HL-60 (cell line): ENCODE data around the gene COTL1.

ENCODE experiments used
- DNase-seq, 2 experiments: peaks; one replicate each; pipeline ENCODE4 v3.0.0-alpha.2; 2010 to 2020; ENCODE audit warnings: low read depth in 1 of 2, low spot score in 1 of 2
- H3K27ac ChIP-seq: fragments of 250-450 bp; sonication (Bioruptor Pico); replicated peaks from 2 replicates; pipeline ENCODE4 v1.5.1; 2020; ENCODE audit warnings: mild to moderate bottlenecking, moderate library complexity
- H3K27me3 ChIP-seq: fragments of 250-450 bp; sonication (Bioruptor Pico); 2 replicates; pipeline ENCODE4 v1.5.1; 2021; ENCODE audit warnings: mild to moderate bottlenecking, moderate library complexity; ENCODE audit not compliant: insufficient read depth, poor library complexity, severe bottlenecking
- H3K4me3 ChIP-seq: replicated peaks from 2 replicates; pipeline ENCODE4 v1.5.1; 2011; ENCODE audit warnings: mild to moderate bottlenecking, control low read depth, low read length; ENCODE audit not compliant: insufficient read depth
- CTCF ChIP-seq: IDR thresholded peaks from one replicate; pipeline ENCODE4 v1.5.1; 2011; ENCODE audit warnings: low read length, control low read depth, inconsistent platforms; ENCODE audit not compliant: insufficient read depth
- GABPA ChIP-seq: IDR thresholded peaks from 2 replicates; pipeline ENCODE4 v1.6.1; 2012; ENCODE audit warnings: low read depth
- POLR2AphosphoS5 ChIP-seq: IDR thresholded peaks from 2 replicates; pipeline ENCODE4 v1.6.1; 2012; ENCODE audit warnings: low read depth
- SPI1 ChIP-seq: IDR thresholded peaks from 2 replicates; pipeline ENCODE4 v1.6.1; 2012; ENCODE audit warnings: low read depth, mild to moderate bottlenecking, borderline replicate concordance
- long read RNA-seq: library from polyadenylated mRNA; unstranded; transcript quantifications from one replicate; pipeline ENCODE4 v2.0.0, GENCODE V29; 2020
- TF ChIP-seq, protein P1 (sequence below): IDR thresholded peaks from 2 replicates; pipeline ENCODE4 v1.6.1; 2012; ENCODE audit warnings: low read depth; ENCODE audit not compliant: insufficient replicate concordance

The COTL1 gene
- long read RNA-seq, transcript COTL1-201 (4 exons, 1,843 nt), result major isoform, 4,204 of 4,328 reads
- long read RNA-seq, partial matches to known transcripts, result 99 of 4,328 reads
- long read RNA-seq, other reads (novel, unspliced or antisense), result 23 of 4,328 reads

DNA sequence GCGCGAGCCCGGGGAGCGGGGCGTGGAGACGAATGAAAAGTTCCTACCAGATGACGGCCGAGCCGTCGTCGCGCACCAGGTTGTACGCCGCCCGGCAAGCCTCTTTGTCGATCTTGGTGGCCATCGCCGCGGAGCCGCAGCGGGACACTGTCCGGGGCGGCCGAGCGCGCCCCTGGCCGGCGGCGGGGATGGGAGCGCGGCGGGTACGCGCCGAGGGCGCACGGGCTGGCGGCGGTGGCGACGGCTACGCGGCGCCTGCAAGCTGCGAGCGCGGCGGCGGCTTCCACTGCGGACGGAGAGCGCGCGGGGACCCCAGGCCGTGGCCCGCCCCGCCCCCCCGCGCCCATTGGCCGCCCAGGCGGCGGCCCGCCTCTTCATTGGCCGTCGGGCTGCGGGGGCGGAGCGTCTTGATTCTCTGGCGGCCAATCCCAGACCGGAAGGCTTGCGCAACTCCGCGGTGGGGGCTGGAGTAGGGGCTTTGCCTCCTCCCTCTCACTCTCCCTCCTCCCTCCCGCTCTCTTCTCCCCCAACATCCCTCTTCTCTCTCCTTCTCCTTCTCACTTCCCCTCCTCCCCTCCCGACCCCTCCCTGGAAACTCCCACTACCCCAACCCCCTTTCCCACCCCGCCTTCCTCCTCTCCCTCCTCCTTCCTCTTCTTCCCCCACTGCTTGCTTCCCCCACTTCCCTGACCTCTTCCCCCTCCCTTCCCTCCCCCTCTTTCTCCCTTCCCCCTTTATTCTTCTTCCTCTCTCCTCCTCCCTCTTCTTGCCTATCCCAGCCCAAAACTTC is at the start of gene COTL1:
COTL1 (minus strand) TSS at position 288 of the 790 bp plus-strand sequence; CDS start at position 124, 164 bp downstream.
- TF ChIP-seq, protein P1, sequence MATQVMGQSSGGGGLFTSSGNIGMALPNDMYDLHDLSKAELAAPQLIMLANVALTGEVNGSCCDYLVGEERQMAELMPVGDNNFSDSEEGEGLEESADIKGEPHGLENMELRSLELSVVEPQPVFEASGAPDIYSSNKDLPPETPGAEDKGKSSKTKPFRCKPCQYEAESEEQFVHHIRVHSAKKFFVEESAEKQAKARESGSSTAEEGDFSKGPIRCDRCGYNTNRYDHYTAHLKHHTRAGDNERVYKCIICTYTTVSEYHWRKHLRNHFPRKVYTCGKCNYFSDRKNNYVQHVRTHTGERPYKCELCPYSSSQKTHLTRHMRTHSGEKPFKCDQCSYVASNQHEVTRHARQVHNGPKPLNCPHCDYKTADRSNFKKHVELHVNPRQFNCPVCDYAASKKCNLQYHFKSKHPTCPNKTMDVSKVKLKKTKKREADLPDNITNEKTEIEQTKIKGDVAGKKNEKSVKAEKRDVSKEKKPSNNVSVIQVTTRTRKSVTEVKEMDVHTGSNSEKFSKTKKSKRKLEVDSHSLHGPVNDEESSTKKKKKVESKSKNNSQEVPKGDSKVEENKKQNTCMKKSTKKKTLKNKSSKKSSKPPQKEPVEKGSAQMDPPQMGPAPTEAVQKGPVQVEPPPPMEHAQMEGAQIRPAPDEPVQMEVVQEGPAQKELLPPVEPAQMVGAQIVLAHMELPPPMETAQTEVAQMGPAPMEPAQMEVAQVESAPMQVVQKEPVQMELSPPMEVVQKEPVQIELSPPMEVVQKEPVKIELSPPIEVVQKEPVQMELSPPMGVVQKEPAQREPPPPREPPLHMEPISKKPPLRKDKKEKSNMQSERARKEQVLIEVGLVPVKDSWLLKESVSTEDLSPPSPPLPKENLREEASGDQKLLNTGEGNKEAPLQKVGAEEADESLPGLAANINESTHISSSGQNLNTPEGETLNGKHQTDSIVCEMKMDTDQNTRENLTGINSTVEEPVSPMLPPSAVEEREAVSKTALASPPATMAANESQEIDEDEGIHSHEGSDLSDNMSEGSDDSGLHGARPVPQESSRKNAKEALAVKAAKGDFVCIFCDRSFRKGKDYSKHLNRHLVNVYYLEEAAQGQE, result peak; percentile 36
- no peak for TF ChIP-seq CTCF
- peak; percentile 98 to 99 for DNase-seq
- H3K27ac ChIP-seq, result peak within 1 kb of the TSS; percentile 79
- H3K27me3 ChIP-seq, result no peaks in the 10 kb centered on the region
- H3K4me3 ChIP-seq, result peak within 1 kb of the TSS; percentile 90

DNA sequence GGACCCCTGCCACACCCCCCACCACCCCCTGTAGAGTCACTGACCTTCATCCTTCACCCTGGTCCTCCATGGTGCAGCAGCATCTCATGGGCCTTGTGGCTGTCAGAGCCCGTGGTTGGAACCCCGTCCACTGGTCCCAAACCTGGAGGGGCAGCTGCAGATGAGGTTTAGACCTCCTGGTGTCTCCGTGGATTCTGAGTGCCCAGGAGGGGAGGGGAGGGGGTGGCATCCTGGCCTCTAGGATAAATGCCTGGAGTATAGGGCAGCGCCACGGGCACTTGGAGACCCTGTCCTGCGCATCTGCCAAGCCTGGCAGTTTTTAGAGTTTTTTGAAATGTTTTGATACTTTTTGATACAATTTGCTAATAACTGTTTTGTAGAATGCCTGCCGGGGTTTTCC is 48.0 kb upstream of the COTL1 start:
- TF ChIP-seq CTCF, result no peak
- TF ChIP-seq SPI1, result no peak
- TF ChIP-seq, protein P1, result no peak
- no peak for TF ChIP-seq GABPA
- no peak for TF ChIP-seq POLR2AphosphoS5
- no peak overlapping the region for H3K27ac ChIP-seq

DNA sequence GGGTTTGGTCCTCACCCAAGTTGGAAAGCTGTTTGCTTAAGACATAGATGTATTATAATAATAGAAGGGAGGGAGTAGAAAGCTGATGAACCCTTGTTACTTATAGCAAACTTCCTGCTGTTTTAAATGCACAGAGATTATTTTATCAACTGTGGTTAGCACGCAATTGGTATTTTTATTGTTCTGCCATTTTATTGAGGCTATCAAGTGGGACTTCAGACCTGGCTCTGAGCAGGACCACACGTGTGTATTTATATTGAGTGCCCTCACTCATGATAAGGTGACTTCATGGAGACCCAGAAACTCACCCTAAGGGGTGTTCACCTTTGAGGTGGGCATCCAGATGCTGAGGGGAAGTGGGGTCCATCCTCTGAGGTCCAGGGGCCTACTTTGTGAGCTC is 47.5 kb upstream of the COTL1 start:
- no peak for DNase-seq
- TF ChIP-seq POLR2AphosphoS5 (no peak), GABPA (no peak), CTCF (no peak), SPI1 (no peak)
- TF ChIP-seq, protein P1, result no peak
- Histone ChIP-seq H3K27me3 (no peaks in the 10 kb centered on the region), H3K4me3 (no peak overlapping the region), H3K27ac (no peak overlapping the region)

More for the DNA sequence above, 48.0 kb upstream of the COTL1 start:
- no peak for DNase-seq
- Histone ChIP-seq H3K27me3 (no peaks in the 10 kb centered on the region), H3K4me3 (no peak overlapping the region)
